Measurements from ENCODE around the gene NR3C2. TPM values are rescaled to one million over a fixed set of nuclear protein-coding genes. Genes with fewer than 3 reads are reported as not detected.

The NR3C2 gene
- total RNA-seq, 4 donors from 2014 or later: 33.0 to 128 (median 118) TPM

DNA sequence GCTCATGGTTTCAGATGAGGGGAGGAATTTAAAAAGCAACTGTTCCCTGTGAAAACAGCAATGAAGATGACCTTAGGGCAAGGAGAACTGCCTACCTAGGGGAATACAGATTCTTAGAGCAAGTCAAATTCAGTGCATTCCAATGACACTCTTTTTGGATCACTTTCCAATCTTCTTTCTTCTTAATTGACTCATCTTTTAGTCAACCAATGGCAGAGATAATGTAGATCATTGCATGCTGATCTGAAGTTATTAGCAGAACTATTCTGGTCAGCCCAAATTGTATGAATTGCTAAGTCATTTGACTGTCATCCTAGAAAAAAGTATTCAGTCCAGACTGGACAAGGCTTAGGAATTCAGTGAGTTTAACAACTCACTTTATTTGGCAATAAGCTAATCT is 12.6 kb upstream of the NR3C2 start:
- Histone ChIP-seq H3K36me3 (no peaks in the 10 kb centered on the region), H3K9me3 (no peaks in the 10 kb centered on the region), H3K27ac (no peak overlapping the region), H3K4me1 (no peaks in the 10 kb centered on the region), H3K4me3 (no peak overlapping the region), H3K27me3 (no peaks in the 10 kb centered on the region)
- no peak for DNase-seq
- TF ChIP-seq, protein P1, sequence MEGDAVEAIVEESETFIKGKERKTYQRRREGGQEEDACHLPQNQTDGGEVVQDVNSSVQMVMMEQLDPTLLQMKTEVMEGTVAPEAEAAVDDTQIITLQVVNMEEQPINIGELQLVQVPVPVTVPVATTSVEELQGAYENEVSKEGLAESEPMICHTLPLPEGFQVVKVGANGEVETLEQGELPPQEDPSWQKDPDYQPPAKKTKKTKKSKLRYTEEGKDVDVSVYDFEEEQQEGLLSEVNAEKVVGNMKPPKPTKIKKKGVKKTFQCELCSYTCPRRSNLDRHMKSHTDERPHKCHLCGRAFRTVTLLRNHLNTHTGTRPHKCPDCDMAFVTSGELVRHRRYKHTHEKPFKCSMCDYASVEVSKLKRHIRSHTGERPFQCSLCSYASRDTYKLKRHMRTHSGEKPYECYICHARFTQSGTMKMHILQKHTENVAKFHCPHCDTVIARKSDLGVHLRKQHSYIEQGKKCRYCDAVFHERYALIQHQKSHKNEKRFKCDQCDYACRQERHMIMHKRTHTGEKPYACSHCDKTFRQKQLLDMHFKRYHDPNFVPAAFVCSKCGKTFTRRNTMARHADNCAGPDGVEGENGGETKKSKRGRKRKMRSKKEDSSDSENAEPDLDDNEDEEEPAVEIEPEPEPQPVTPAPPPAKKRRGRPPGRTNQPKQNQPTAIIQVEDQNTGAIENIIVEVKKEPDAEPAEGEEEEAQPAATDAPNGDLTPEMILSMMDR (IDR thresholded peaks at IDR 0.05): no peak
- no peak for TF ChIP-seq POLR2A (IDR thresholded peaks at IDR 0.05)

GRCh38 chr4:148453833-148454232 is 11.6 kb upstream of the NR3C2 start:
- TF ChIP-seq POLR2A (IDR thresholded peaks at IDR 0.05): no peak
- TF ChIP-seq, protein P1 (IDR thresholded peaks at IDR 0.05): no peak
- Histone ChIP-seq H3K4me1 (no peaks in the 10 kb centered on the region), H3K36me3 (no peaks in the 10 kb centered on the region), H3K4me3 (no peak overlapping the region), H3K27me3 (no peaks in the 10 kb centered on the region), H3K27ac (no peak overlapping the region), H3K9me3 (no peaks in the 10 kb centered on the region)
- no peak for DNase-seq

- Histone ChIP-seq H3K36me3 (no peaks in the 10 kb centered on the region), H3K9me3 (no peaks in the 10 kb centered on the region), H3K27me3 (no peaks in the 10 kb centered on the region), H3K27ac (no peak overlapping the region), H3K4me1 (no peaks in the 10 kb centered on the region), H3K4me3 (no peak overlapping the region)
- TF ChIP-seq POLR2A (IDR thresholded peaks at IDR 0.05): no peak
- TF ChIP-seq, protein P1 (IDR thresholded peaks at IDR 0.05): no peak
- DNase-seq: no peak
These were observed 10.8 kb upstream of the NR3C2 start for GRCh38 chr4:148452970-148453369.

- Histone ChIP-seq H3K9me3 (no peaks in the 10 kb centered on the region), H3K4me3 (no peak overlapping the region), H3K27ac (no peak overlapping the region), H3K36me3 (no peaks in the 10 kb centered on the region), H3K4me1 (peaks cover 0 to 4% (median 0%) of the 10 kb centered on the region in 4 donors), H3K27me3 (no peaks in the 10 kb centered on the region)
- DNase-seq: no peak
- TF ChIP-seq POLR2A (IDR thresholded peaks at IDR 0.05): no peak
- TF ChIP-seq, protein P1 (IDR thresholded peaks at IDR 0.05): no peak
These were observed 7.7 kb upstream of the NR3C2 start for GRCh38 chr4:148449921-148450320.

DNA sequence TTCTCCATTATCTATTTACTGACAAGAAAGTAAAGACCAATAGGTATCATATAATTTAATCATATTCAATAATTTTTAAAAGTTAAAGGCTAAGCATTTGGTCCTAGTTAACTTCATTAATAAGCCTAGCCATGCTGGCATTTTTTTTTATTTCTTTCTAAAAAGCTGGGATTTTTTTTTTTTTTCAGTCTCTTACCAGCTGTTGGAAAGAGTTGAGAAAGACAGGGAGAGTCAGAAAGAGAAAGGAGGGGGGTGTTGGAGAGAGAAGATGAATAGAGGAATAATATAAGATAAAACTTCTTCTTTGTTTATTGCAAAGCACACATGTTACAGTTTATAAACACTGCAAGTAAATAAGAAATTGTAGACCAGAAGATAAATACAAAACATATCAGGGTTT is 5.9 kb upstream of the NR3C2 start:
- Histone ChIP-seq H3K27ac (no peak overlapping the region), H3K4me3 (no peak overlapping the region), H3K27me3 (no peaks in the 10 kb centered on the region), H3K36me3 (no peaks in the 10 kb centered on the region), H3K9me3 (no peaks in the 10 kb centered on the region), H3K4me1 (peaks cover 0 to 5% (median 2%) of the 10 kb centered on the region in 4 donors)
- DNase-seq: no peak
- no peak for TF ChIP-seq POLR2A (IDR thresholded peaks at IDR 0.05)
- TF ChIP-seq, protein P1 (IDR thresholded peaks at IDR 0.05): no peak

DNA sequence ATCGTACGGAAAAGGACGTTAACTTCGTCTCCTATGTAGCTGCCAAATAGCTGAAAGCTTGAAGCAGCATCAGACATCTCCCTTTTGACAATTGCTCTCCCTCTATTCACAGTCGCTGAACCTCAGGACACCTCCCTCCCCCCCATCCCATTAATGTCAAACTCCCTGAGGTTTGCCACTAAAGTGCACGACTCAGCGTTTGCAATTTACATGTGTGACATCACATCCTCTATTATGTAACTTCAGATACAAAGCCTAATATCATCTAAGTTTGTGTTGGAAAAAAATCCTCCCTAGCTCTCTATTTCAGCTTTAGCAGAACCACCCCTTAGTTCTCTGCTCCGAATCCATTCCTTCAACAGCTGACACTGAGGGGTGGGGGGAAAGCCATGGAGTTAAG is 5.5 kb upstream of the NR3C2 start:
- Histone ChIP-seq H3K36me3 (no peaks in the 10 kb centered on the region), H3K4me1 (peaks cover 0 to 5% (median 2%) of the 10 kb centered on the region in 4 donors), H3K4me3 (no peak overlapping the region), H3K27me3 (no peaks in the 10 kb centered on the region), H3K27ac (no peak overlapping the region), H3K9me3 (no peaks in the 10 kb centered on the region)
- TF ChIP-seq, protein P1 (IDR thresholded peaks at IDR 0.05): no peak
- no peak for TF ChIP-seq POLR2A (IDR thresholded peaks at IDR 0.05)
- DNase-seq: no peak
